DOHH2 (cell line): ENCODE data around the gene BMP6.

Experiments
- CTCF ChIP-seq: fragments of 200-600 bp; sonication (generic); IDR thresholded peaks from one replicate; pipeline ENCODE4 v1.5.1; 2014; ENCODE audit warnings: antibody characterized with exemption, mild to moderate bottlenecking, low read depth, low read length; ENCODE audit not compliant: poor library complexity, severe bottlenecking
- EZH2phosphoT487 ChIP-seq: fragments of 200-600 bp; sonication (generic); IDR thresholded peaks from 2 replicates; pipeline ENCODE4 v1.6.1; 2017; ENCODE audit warnings: borderline replicate concordance, mild to moderate bottlenecking, antibody characterized with exemption, low read length, moderate library complexity, mixed read lengths

DNA sequence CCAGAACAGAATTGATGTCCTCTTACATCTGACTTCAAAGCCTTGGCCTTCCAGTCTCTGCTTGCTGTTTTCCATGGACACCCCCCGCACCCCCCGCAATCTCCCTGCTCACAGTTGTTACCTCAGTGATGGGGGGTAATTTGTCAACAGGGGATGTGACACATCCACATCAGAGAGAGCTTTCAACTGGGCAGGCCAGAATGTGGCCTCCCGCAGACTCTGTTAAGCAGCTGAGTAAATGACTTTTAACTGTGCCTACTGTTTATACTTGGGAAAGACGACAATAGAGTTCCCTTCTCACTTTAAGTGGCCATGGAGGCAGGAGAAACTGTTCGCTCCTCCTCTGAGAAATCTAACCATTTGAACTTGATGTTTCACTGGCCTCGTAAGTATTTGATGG lies 133.7 kb downstream of the BMP6 start:
- TF ChIP-seq CTCF (no peak), EZH2phosphoT487 (no peak)
